GM12878 (cell line): Measurements from ENCODE around the gene VLDLR. TPM values are rescaled to one million over a fixed set of nuclear protein-coding genes. Genes with fewer than 3 reads are reported as not detected.

Source experiments
- ATAC-seq: fragments of 200-7000 bp; cut with Tn5 transposase; 3 replicates; pipeline ENCODE4 v1.9.1; 2020; ENCODE audit warnings: mild to moderate bottlenecking, moderate library complexity
- BruUV-seq: library from RNA; stranded (reverse); fragments of 400-500 nt; replicated peaks from 2 replicates; lab custom pipeline; 2021; lab: Mats Ljungman, UMichigan
- CTCF ChIA-PET: fragments of 300-600 bp; sonication (Branson Sonifier 250); formaldehyde crosslinking; extraction: SDS; loops from one replicate; lab custom pipeline; 2021; ENCODE audit warnings: inconsistent platforms; lab: Yijun Ruan, JAX
- POLR2A ChIA-PET: fragments of 350-600 bp; formaldehyde crosslinking; extraction: SDS; loops from one replicate; lab custom pipeline; 2021; ENCODE audit warnings: inconsistent platforms; lab: Charles Lee
- RAD21 ChIA-PET: fragments of 300-600 bp; sonication (Branson Sonifier 250); formaldehyde crosslinking; loops from one replicate; lab custom pipeline; 2023; ENCODE audit warnings: antibody characterized with exemption; ENCODE audit not compliant: unreplicated experiment; lab: Charles Lee
- SMC1A ChIA-PET: fragments of 300-600 bp; sonication (Branson Sonifier 250); formaldehyde crosslinking; loops from one replicate; lab custom pipeline; 2023; ENCODE audit not compliant: unreplicated experiment, uncharacterized antibody; lab: Charles Lee
- DNase-seq: peaks from one replicate; pipeline ENCODE4 v3.0.0-alpha.2; 2011; ENCODE audit warnings: low read depth, low spot score
- FAIRE-seq: peaks from 3 replicates; lab custom pipeline; 2011; peaks lifted over from hg19 to GRCh38; lab: Jason Lieb, UNC
- H2AFZ ChIP-seq: 2 replicates; pipeline ENCODE4 v1.6.0; 2011; ENCODE audit warnings: low read depth, low read length, control low read depth; ENCODE audit not compliant: control insufficient read depth
- H3K27ac ChIP-seq: 2 replicates; pipeline ENCODE4 v1.5.1; 2011; ENCODE audit warnings: control low read depth; ENCODE audit not compliant: control insufficient read depth, insufficient read depth
- H3K27me3 ChIP-seq, 2 experiments: replicated peaks in 1 of 2; 2 replicates each; pipeline versions ENCODE4 v1.6.0 to v1.6.1; 2011; ENCODE audit warnings: low read length in 1 of 2; ENCODE audit not compliant: control insufficient read depth in 2 of 2, insufficient read depth in 2 of 2
- H3K36me3 ChIP-seq, 2 experiments: 2 replicates each; pipeline ENCODE4 v1.5.1; 2011; ENCODE audit warnings: low read length in 1 of 2; ENCODE audit not compliant: control insufficient read depth in 2 of 2, insufficient read depth in 2 of 2
- H3K4me1 ChIP-seq: 2 replicates; pipeline ENCODE4 v1.6.1; 2011; ENCODE audit warnings: mild to moderate bottlenecking, low read length, moderate library complexity, mixed read lengths; ENCODE audit not compliant: control insufficient read depth, insufficient read depth
- H3K4me2 ChIP-seq: 2 replicates; pipeline ENCODE4 v1.6.0; 2011; ENCODE audit warnings: control low read depth; ENCODE audit not compliant: control insufficient read depth, insufficient read depth
- H3K4me3 ChIP-seq: fragments of 200-600 bp; sonication (generic); 2 replicates; pipeline ENCODE4 v1.5.1; 2016
- H3K79me2 ChIP-seq: 2 replicates; pipeline ENCODE4 v1.6.0; 2011; ENCODE audit warnings: low read length; ENCODE audit not compliant: control insufficient read depth, insufficient read depth
- H3K9ac ChIP-seq: 2 replicates; pipeline ENCODE4 v1.8.0; 2011; ENCODE audit warnings: low read length, control low read depth, mixed read lengths; ENCODE audit not compliant: control insufficient read depth, insufficient read depth
- H3K9me3 ChIP-seq: replicated peaks from 3 replicates; pipeline ENCODE4 v1.5.1; 2011; ENCODE audit warnings: mild to moderate bottlenecking, low read length; ENCODE audit not compliant: control insufficient read depth, insufficient read depth
- H4K20me1 ChIP-seq: 2 replicates; pipeline ENCODE4 v1.6.0; 2011; ENCODE audit not compliant: control insufficient read depth, insufficient read depth
- ATF3 ChIP-seq: IDR thresholded peaks from 2 replicates; pipeline ENCODE4 v1.6.1; 2011; ENCODE audit warnings: low read depth, mild to moderate bottlenecking, low read length, moderate library complexity, borderline replicate concordance; ENCODE audit errors: extremely low read depth
- CUX1 ChIP-seq: IDR thresholded peaks from 2 replicates; pipeline ENCODE4 v1.6.1; 2012; ENCODE audit warnings: improper control_type of control experiment, low read depth, low read length; ENCODE audit not compliant: insufficient replicate concordance
- IKZF1 ChIP-seq: fragments of 450-650 bp; conservative IDR thresholded peaks from 2 replicates; pipeline ENCODE4 v1.6.1; 2017; ENCODE audit warnings: antibody characterized with exemption, mild to moderate bottlenecking
- KAT2A ChIP-seq: conservative IDR thresholded peaks from 2 replicates; pipeline ENCODE4 v1.6.1; 2011; ENCODE audit warnings: low read depth, low read length; ENCODE audit not compliant: control insufficient read depth
- LARP7 ChIP-seq: fragments of 450-650 bp; IDR thresholded peaks from 2 replicates; pipeline ENCODE4 v1.6.1; 2017; ENCODE audit warnings: mild to moderate bottlenecking
- MEF2A ChIP-seq: IDR thresholded peaks from 2 replicates; pipeline ENCODE4 v1.6.1; 2011; ENCODE audit warnings: low read depth, mild to moderate bottlenecking, low read length, moderate library complexity; ENCODE audit not compliant: insufficient read depth
- MLLT1 ChIP-seq: fragments of 450-650 bp; IDR thresholded peaks from 2 replicates; pipeline ENCODE4 v1.6.1; 2016; ENCODE audit warnings: mild to moderate bottlenecking
- PAX5 ChIP-seq: IDR thresholded peaks from 2 replicates; pipeline ENCODE4 v1.6.1; 2011; ENCODE audit warnings: low read depth, low read length, borderline replicate concordance
- STAT3 ChIP-seq: IDR thresholded peaks from 2 replicates; pipeline ENCODE4 v1.6.1; 2011; ENCODE audit warnings: low read depth, low read length, improper control_type of control experiment
- USF1 ChIP-seq: IDR thresholded peaks from 2 replicates; pipeline ENCODE4 v1.6.1; 2011; ENCODE audit warnings: borderline replicate concordance, low read depth, mild to moderate bottlenecking, moderate library complexity, mixed read lengths, low read length; ENCODE audit not compliant: insufficient read depth; ENCODE audit errors: extremely low read length
- ZNF274 ChIP-seq: IDR thresholded peaks from one replicate; pipeline ENCODE4 v1.8.0; 2011; ENCODE audit not compliant: insufficient read length, insufficient read depth
- WGBS: methylation state at CpG from one replicate; pipeline ENCODE4 v1.1.6; 2016; ENCODE audit warnings: low lambda C conversion rate; ENCODE audit not compliant: insufficient replicate concordance, insufficient coverage; ENCODE audit errors: missing lambda C conversion rate; 5-methylcytosine and 5-hydroxymethylcytosine counted together
- in situ Hi-C: fragments of 300-500 bp; cut with MboI; formaldehyde crosslinking; loops from 9 replicates; pipeline ENCODE4 v1.14.3; 2018; ENCODE audit warnings: mixed read lengths
- intact Hi-C: fragments of 100-400 bp; cut with micrococcal nuclease; formaldehyde crosslinking; loops from one replicate; pipeline ENCODE4 v1.14.2; 2022; ENCODE audit not compliant: unreplicated experiment
- polyA plus RNA-seq, 11 experiments: library from polyadenylated mRNA; depleted of rRNA in 4 of 11; unstranded in 6 of 11; stranded (reverse) in 5 of 11; fragments of >200 nt; fragmentation: Nextera tagmentation in 4 of 11; fragmentation: Illumina TruSeq in 1 of 11; extraction: Ambion mirVana in 4 of 11; extraction: Trizol in 1 of 11; gene quantifications; 1 replicate in 1 of 11; 2 replicates in 10 of 11; pipeline versions ENCODE4 v1.2.1 to v1.2.3, GENCODE V29; 2011 to 2016; ENCODE audit warnings: inconsistent platforms in 2 of 11, missing spikeins in 2 of 11, low read depth in 1 of 11
- total RNA-seq, 4 experiments: library from RNA; depleted of rRNA in 3 of 4; stranded (reverse); fragments of >200 nt in 3 of 4; fragmentation: Illumina TruSeq in 1 of 4; extraction: Trizol in 1 of 4; gene quantifications; 2 replicates each; pipeline versions ENCODE4 v1.2.1 to v1.2.3, GENCODE V29; 2013 to 2021

VLDLR gene
- total and polyA plus RNA-seq, 10 of the 15 experiments (the other 5 are each of a cell fraction or from before 2014, with no cell fraction given) = 0.14 to 5.9 (median 0.57) TPM

GRCh38 chr9:2634153-2634552 is 12.6 kb downstream of the VLDLR start (continued):
- TF ChIP-seq USF1 = no peak
- TF ChIP-seq LARP7 = no peak
- TF ChIP-seq, all 136 proteins: peak for 0

- BruUV-seq = no TSS peak
- Histone ChIP-seq H3K27me3 (no peaks in the 10 kb centered on the region), H3K36me3 (no peaks in the 10 kb centered on the region), H4K20me1 (no peaks in the 10 kb centered on the region), H3K9me3 (no peaks in the 10 kb centered on the region; the same call in 2 of the 3 replicates), H3K4me3 (no peak overlapping the region), H3K9ac (no peak overlapping the region), H3K79me2 (no peaks in the 10 kb centered on the region), H3K4me1 (no peaks in the 10 kb centered on the region), H2AFZ (no peak overlapping the region), H3K4me2 (no peak overlapping the region), H3K27ac (no peak overlapping the region)
- intact Hi-C loops = no loop called here
- no peak for ATAC-seq
- no peak for DNase-seq
- no peak for TF ChIP-seq ATF3
- TF ChIP-seq ZNF274 = no peak
- no peak for TF ChIP-seq KAT2A
- no peak for TF ChIP-seq MLLT1
- no peak for TF ChIP-seq CUX1
- TF ChIP-seq PAX5 = no peak
- TF ChIP-seq MEF2A = no peak
- no peak for TF ChIP-seq STAT3
- no peak for TF ChIP-seq IKZF1
- WGBS = 48% methylated on average over 3 of the region's 3 CpGs
- in situ Hi-C loops = no loop called here
- ChIA-PET RAD21 (no interaction called here), POLR2A (no interaction called here), SMC1A (no interaction called here), CTCF (interaction anchor here (0.6 to 1.2 kb wide), 2 partner anchors 23 to 58 kb away, joined by 3 to 4 read pairs; no protein-coding TSS in a partner anchor)
- FAIRE-seq = no peak
These were observed 13.2 kb downstream of the VLDLR start for GRCh38 chr9:2634818-2635217.
